GM20431 (cell line): ENCODE data around the gene MEIS2.

Source experiments
- in situ Hi-C: fragments of 300-500 bp; cut with MseI, MboI; formaldehyde crosslinking; loops from one replicate; pipeline ENCODE4 v1.15.0; 2020; ENCODE audit warnings: low sequenced_read_pairs; ENCODE audit not compliant: unreplicated experiment

MEIS2 gene

GRCh38 chr15:36914960-36915808 lies 185.2 kb downstream of the MEIS2 start:
- in situ Hi-C loops, result no loop called here

- in situ Hi-C loops, result no loop called here
Measured at GRCh38 chr15:36914466-36914865, 185.9 kb downstream of the MEIS2 start.

- in situ Hi-C loops, result no loop called here
Measured at GRCh38 chr15:36912311-36912712, 188.0 kb downstream of the MEIS2 start.

- in situ Hi-C loops, result no loop called here
Measured at GRCh38 chr15:36911322-36911944, 188.9 kb downstream of the MEIS2 start.

GRCh38 chr15:36908991-36909390 lies 191.4 kb downstream of the MEIS2 start:
- in situ Hi-C loops, result no loop called here

- in situ Hi-C loops, result no loop called here
Measured at GRCh38 chr15:36907295-36907694, 193.1 kb downstream of the MEIS2 start.

- in situ Hi-C loops, result no loop called here
Measured at GRCh38 chr15:36905908-36906307, 194.4 kb downstream of the MEIS2 start.

GRCh38 chr15:36904715-36905114 lies 195.6 kb downstream of the MEIS2 start:
- in situ Hi-C loops, result no loop called here

- in situ Hi-C loops, result no loop called here
Measured at GRCh38 chr15:36903922-36904556, 196.3 kb downstream of the MEIS2 start.

GRCh38 chr15:36903195-36903594 lies 197.2 kb downstream of the MEIS2 start:
- in situ Hi-C loops, result no loop called here

GRCh38 chr15:36901012-36901411 lies 199.3 kb downstream of the MEIS2 start:
- in situ Hi-C loops, result no loop called here

- in situ Hi-C loops, result no loop called here
Measured at GRCh38 chr15:36899696-36900095, 200.7 kb downstream of the MEIS2 start.

GRCh38 chr15:36898536-36899126 lies 201.7 kb downstream of the MEIS2 start:
- in situ Hi-C loops, result no loop called here

GRCh38 chr15:36897834-36898233 lies 202.5 kb downstream of the MEIS2 start:
- in situ Hi-C loops, result no loop called here

GRCh38 chr15:36896949-36897348 lies 203.4 kb downstream of the MEIS2 start:
- in situ Hi-C loops, result no loop called here

GRCh38 chr15:36894075-36894474 lies 206.3 kb downstream of the MEIS2 start:
- in situ Hi-C loops, result no loop called here

GRCh38 chr15:36893276-36893675 lies 207.1 kb downstream of the MEIS2 start:
- in situ Hi-C loops, result no loop called here

- in situ Hi-C loops, result loop anchor here (10.0 kb wide), 1 partner anchor 216 kb away; the partner anchor contains the start of gene MEIS2
Measured at GRCh38 chr15:36888011-36888992, 212.0 kb downstream of the MEIS2 start.

GRCh38 chr15:36887214-36887961 lies 213.0 kb downstream of the MEIS2 start:
- in situ Hi-C loops, result loop anchor here (10.0 kb wide), 1 partner anchor 217 kb away; the partner anchor contains the start of gene MEIS2
